ENCODE measurements around the gene RTN4RL1.

RTN4RL1 gene

GRCh38 chr17:1931844-1932579 is 93.1 kb downstream of the RTN4RL1 start:
- H3K4me1 ChIP-seq (ENCODE audit: control insufficient read depth in 5 of 5, insufficient read depth in 5 of 5, low read length in 5 of 5), result peaks cover 0 to 8% (median 5%) of the 10 kb centered on the region in 5 donors
- H3K9me3 ChIP-seq (ENCODE audit: control insufficient read depth in 5 of 5, low read length in 5 of 5), result no peaks in the 10 kb centered on the region
- H3K27me3 ChIP-seq (ENCODE audit: control insufficient read depth in 5 of 5, insufficient read depth in 4 of 5, low read length in 5 of 5), result no peaks in the 10 kb centered on the region
- H3K9ac ChIP-seq (ENCODE audit: low read length in 5 of 5), result no peak overlapping the region
- no peak overlapping the region for H3K4me3 ChIP-seq (ENCODE audit: low read depth in 1 of 5, low read length in 5 of 5)
- H3K36me3 ChIP-seq (ENCODE audit: control insufficient read depth in 5 of 5, insufficient read depth in 5 of 5, low read length in 5 of 5), result peaks cover 0 to 7% (median 3%) of the 10 kb centered on the region in 5 donors
- no peak overlapping the region for H3K27ac ChIP-seq (ENCODE audit: low read depth, low read length)

GRCh38 chr17:1930337-1930645 is 94.8 kb downstream of the RTN4RL1 start:
- H3K4me1 ChIP-seq (ENCODE audit: control insufficient read depth in 5 of 5, insufficient read depth in 5 of 5, low read length in 5 of 5), result peaks cover 0 to 8% (median 5%) of the 10 kb centered on the region in 5 donors
- H3K9me3 ChIP-seq (ENCODE audit: control insufficient read depth in 5 of 5, low read length in 5 of 5), result no peaks in the 10 kb centered on the region
- peaks cover 0 to 2% (median 0%) of the 10 kb centered on the region in 5 donors for H3K27me3 ChIP-seq (ENCODE audit: control insufficient read depth in 5 of 5, insufficient read depth in 4 of 5, low read length in 5 of 5)
- no peak overlapping the region for H3K27ac ChIP-seq (ENCODE audit: low read depth, low read length)
- no peak overlapping the region for H3K9ac ChIP-seq (ENCODE audit: low read length in 5 of 5)
- no peak overlapping the region for H3K4me3 ChIP-seq (ENCODE audit: low read depth in 1 of 5, low read length in 5 of 5)
- H3K36me3 ChIP-seq (ENCODE audit: control insufficient read depth in 5 of 5, insufficient read depth in 5 of 5, low read length in 5 of 5), result no peaks in the 10 kb centered on the region

- Histone ChIP-seq H3K27ac (ENCODE audit: low read depth, low read length) (no peak overlapping the region), H3K9ac (ENCODE audit: low read length in 5 of 5) (no peak overlapping the region), H3K36me3 (ENCODE audit: control insufficient read depth in 5 of 5, insufficient read depth in 5 of 5, low read length in 5 of 5) (no peaks in the 10 kb centered on the region), H3K9me3 (ENCODE audit: control insufficient read depth in 5 of 5, low read length in 5 of 5) (no peaks in the 10 kb centered on the region), H3K4me3 (ENCODE audit: low read depth in 1 of 5, low read length in 5 of 5) (no peak overlapping the region), H3K27me3 (ENCODE audit: control insufficient read depth in 5 of 5, insufficient read depth in 4 of 5, low read length in 5 of 5) (peaks cover 0 to 2% (median 0%) of the 10 kb centered on the region in 5 donors), H3K4me1 (ENCODE audit: control insufficient read depth in 5 of 5, insufficient read depth in 5 of 5, low read length in 5 of 5) (peaks cover 0 to 8% (median 5%) of the 10 kb centered on the region in 5 donors)
These were observed 96.2 kb downstream of the RTN4RL1 start for GRCh38 chr17:1928976-1929375.

- no peak overlapping the region for H3K9ac ChIP-seq (ENCODE audit: low read length in 5 of 5)
These were observed 104.2 kb downstream of the RTN4RL1 start for GRCh38 chr17:1920948-1921351.

GRCh38 chr17:1919201-1919600 is 105.9 kb downstream of the RTN4RL1 start:
- no peak overlapping the region for H3K9ac ChIP-seq (ENCODE audit: low read length in 5 of 5)
- no peaks in the 10 kb centered on the region for H3K9me3 ChIP-seq (ENCODE audit: control insufficient read depth in 5 of 5, low read length in 5 of 5)
- no peaks in the 10 kb centered on the region for H3K36me3 ChIP-seq (ENCODE audit: control insufficient read depth in 5 of 5, insufficient read depth in 5 of 5, low read length in 5 of 5)
- H3K4me3 ChIP-seq (ENCODE audit: low read depth in 1 of 5, low read length in 5 of 5), result no peak overlapping the region
- no peak overlapping the region for H3K27ac ChIP-seq (ENCODE audit: low read depth, low read length)
- no peaks in the 10 kb centered on the region for H3K4me1 ChIP-seq (ENCODE audit: control insufficient read depth in 5 of 5, insufficient read depth in 5 of 5, low read length in 5 of 5)
- H3K27me3 ChIP-seq (ENCODE audit: control insufficient read depth in 5 of 5, insufficient read depth in 4 of 5, low read length in 5 of 5), result peaks cover 8 to 21% (median 12%) of the 10 kb centered on the region in 5 donors

More at GRCh38 chr17:1920948-1921351, 104.2 kb downstream of the RTN4RL1 start:
- no peak overlapping the region for H3K27ac ChIP-seq (ENCODE audit: low read depth, low read length)
- H3K9me3 ChIP-seq (ENCODE audit: control insufficient read depth in 5 of 5, low read length in 5 of 5), result no peaks in the 10 kb centered on the region
- no peak overlapping the region for H3K4me3 ChIP-seq (ENCODE audit: low read depth in 1 of 5, low read length in 5 of 5)
- H3K4me1 ChIP-seq (ENCODE audit: control insufficient read depth in 5 of 5, insufficient read depth in 5 of 5, low read length in 5 of 5), result no peaks in the 10 kb centered on the region
- H3K36me3 ChIP-seq (ENCODE audit: control insufficient read depth in 5 of 5, insufficient read depth in 5 of 5, low read length in 5 of 5), result no peaks in the 10 kb centered on the region
- H3K27me3 ChIP-seq (ENCODE audit: control insufficient read depth in 5 of 5, insufficient read depth in 4 of 5, low read length in 5 of 5), result peaks cover 0 to 9% (median 6%) of the 10 kb centered on the region in 5 donors

GRCh38 chr17:1918346-1919162 is 106.6 kb downstream of the RTN4RL1 start:
- Histone ChIP-seq H3K4me1 (ENCODE audit: control insufficient read depth in 5 of 5, insufficient read depth in 5 of 5, low read length in 5 of 5) (no peaks in the 10 kb centered on the region), H3K9ac (ENCODE audit: low read length in 5 of 5) (no peak overlapping the region), H3K27me3 (ENCODE audit: control insufficient read depth in 5 of 5, insufficient read depth in 4 of 5, low read length in 5 of 5) (peaks cover 12 to 26% (median 13%) of the 10 kb centered on the region in 5 donors), H3K9me3 (ENCODE audit: control insufficient read depth in 5 of 5, low read length in 5 of 5) (no peaks in the 10 kb centered on the region), H3K4me3 (ENCODE audit: low read depth in 1 of 5, low read length in 5 of 5) (no peak overlapping the region), H3K36me3 (ENCODE audit: control insufficient read depth in 5 of 5, insufficient read depth in 5 of 5, low read length in 5 of 5) (no peaks in the 10 kb centered on the region), H3K27ac (ENCODE audit: low read depth, low read length) (no peak overlapping the region)

GRCh38 chr17:1916963-1917715 is 108.0 kb downstream of the RTN4RL1 start:
- H3K4me1 ChIP-seq (ENCODE audit: control insufficient read depth in 5 of 5, insufficient read depth in 5 of 5, low read length in 5 of 5), result no peaks in the 10 kb centered on the region
- H3K36me3 ChIP-seq (ENCODE audit: control insufficient read depth in 5 of 5, insufficient read depth in 5 of 5, low read length in 5 of 5), result no peaks in the 10 kb centered on the region
- peaks cover 23 to 35% (median 26%) of the 10 kb centered on the region in 5 donors for H3K27me3 ChIP-seq (ENCODE audit: control insufficient read depth in 5 of 5, insufficient read depth in 4 of 5, low read length in 5 of 5)
- no peaks in the 10 kb centered on the region for H3K9me3 ChIP-seq (ENCODE audit: control insufficient read depth in 5 of 5, low read length in 5 of 5)
- H3K27ac ChIP-seq (ENCODE audit: low read depth, low read length), result no peak overlapping the region
- H3K4me3 ChIP-seq (ENCODE audit: low read depth in 1 of 5, low read length in 5 of 5), result no peak overlapping the region
- no peak overlapping the region for H3K9ac ChIP-seq (ENCODE audit: low read length in 5 of 5)

- H3K27ac ChIP-seq (ENCODE audit: low read depth, low read length), result no peak overlapping the region
- H3K36me3 ChIP-seq (ENCODE audit: control insufficient read depth in 5 of 5, insufficient read depth in 5 of 5, low read length in 5 of 5), result no peaks in the 10 kb centered on the region
- H3K27me3 ChIP-seq (ENCODE audit: control insufficient read depth in 5 of 5, insufficient read depth in 4 of 5, low read length in 5 of 5), result peaks cover 26 to 41% (median 29%) of the 10 kb centered on the region in 5 donors
- no peaks in the 10 kb centered on the region for H3K4me1 ChIP-seq (ENCODE audit: control insufficient read depth in 5 of 5, insufficient read depth in 5 of 5, low read length in 5 of 5)
- no peak overlapping the region for H3K9ac ChIP-seq (ENCODE audit: low read length in 5 of 5)
- H3K9me3 ChIP-seq (ENCODE audit: control insufficient read depth in 5 of 5, low read length in 5 of 5), result no peaks in the 10 kb centered on the region
- H3K4me3 ChIP-seq (ENCODE audit: low read depth in 1 of 5, low read length in 5 of 5), result no peak overlapping the region
These were observed 108.8 kb downstream of the RTN4RL1 start for GRCh38 chr17:1916316-1916715.

- Histone ChIP-seq H3K4me1 (ENCODE audit: control insufficient read depth in 5 of 5, insufficient read depth in 5 of 5, low read length in 5 of 5) (no peaks in the 10 kb centered on the region), H3K36me3 (ENCODE audit: control insufficient read depth in 5 of 5, insufficient read depth in 5 of 5, low read length in 5 of 5) (no peaks in the 10 kb centered on the region), H3K9ac (ENCODE audit: low read length in 5 of 5) (no peak overlapping the region), H3K27me3 (ENCODE audit: control insufficient read depth in 5 of 5, insufficient read depth in 4 of 5, low read length in 5 of 5) (peaks cover 26 to 44% (median 29%) of the 10 kb centered on the region in 5 donors), H3K4me3 (ENCODE audit: low read depth in 1 of 5, low read length in 5 of 5) (no peak overlapping the region), H3K9me3 (ENCODE audit: control insufficient read depth in 5 of 5, low read length in 5 of 5) (no peaks in the 10 kb centered on the region), H3K27ac (ENCODE audit: low read depth, low read length) (no peak overlapping the region)
These were observed 109.2 kb downstream of the RTN4RL1 start for GRCh38 chr17:1915889-1916288.
